ENCODE data around the gene GPC6. TPM values are rescaled to one million over a fixed set of nuclear protein-coding genes. Genes with fewer than 3 reads are reported as not detected.

GPC6 gene
- total and polyA plus RNA-seq, 9 of the 15 experiments (the other 6 are each of a cell fraction or from before 2014, with no cell fraction given): under 0.01 to 0.20 (median 0.01) TPM; not detected in 4

GRCh38 chr13:93740334-93740733 lies 513.7 kb downstream of the GPC6 start (continued):
- TF ChIP-seq SMARCA4 (IDR thresholded peaks at IDR 0.05): no peak
- TF ChIP-seq ZNF518B (CRISPR knock-in tag; IDR thresholded peaks at IDR 0.05): no peak
- no peak for TF ChIP-seq ZNF384 (IDR thresholded peaks at IDR 0.05; ENCODE audit: low read depth, low read length)
- TF ChIP-seq IFI16 (CRISPR knock-in tag; IDR thresholded peaks at IDR 0.05): no peak
- TF ChIP-seq MTA1 (IDR thresholded peaks at IDR 0.05; ENCODE audit: borderline replicate concordance): no peak
- TF ChIP-seq SMAD4 (CRISPR knock-in tag; conservative IDR thresholded peaks at IDR 0.05): no peak
- TF ChIP-seq PHF8 (IDR thresholded peaks at IDR 0.05; ENCODE audit: borderline replicate concordance, low read length): no peak

- H3K27ac ChIP-seq (ENCODE audit: extremely low read depth, low read depth, low read length): no peak overlapping the region
- intact Hi-C loops (cut with micrococcal nuclease): no loop called here
- POLR2A ChIA-PET: no interaction called here
Measured at GRCh38 chr13:93744033-93744432, 517.4 kb downstream of the GPC6 start.

More at GRCh38 chr13:93744033-93744432, 517.4 kb downstream of the GPC6 start:
- no peaks in the 10 kb centered on the region for H3K79me2 ChIP-seq (ENCODE audit: control insufficient read depth, insufficient read depth, low read length)
- H3K4me1 ChIP-seq (replicated peaks in 1 of 2; ENCODE audit: control insufficient read depth in 2 of 2, insufficient read depth in 2 of 2, low read length in 2 of 2): no peaks in the 10 kb centered on the region
- CTCF ChIA-PET (ENCODE audit: low intra/inter-chr PET ratio): no interaction called here
- no peak overlapping the region for H3K9ac ChIP-seq (ENCODE audit: insufficient read depth in 1 of 2, low read depth in 2 of 2, low read length in 2 of 2)
- no peaks in the 10 kb centered on the region for H3K9me3 ChIP-seq (replicated peaks; ENCODE audit: control insufficient read depth, insufficient read depth, low read depth, low read length)
- 0% methylated on average over 2 of the region's 5 CpGs for WGBS (ENCODE audit: insufficient coverage, low coverage, missing lambda C conversion rate)
- no peak for ATAC-seq
- H3K9me1 ChIP-seq (ENCODE audit: control insufficient read depth, insufficient read depth, low read length): no peaks in the 10 kb centered on the region
- H3K4me2 ChIP-seq (ENCODE audit: insufficient read depth, low read length): no peak overlapping the region
- H3K27me3 ChIP-seq (ENCODE audit: control insufficient read depth in 2 of 2, insufficient read depth in 2 of 2, low read length in 2 of 2): no peaks in the 10 kb centered on the region
- no peak for FAIRE-seq
- DNase-seq (ENCODE audit: extremely low read depth in 1 of 4, low spot score in 3 of 4): no peak
- in situ Hi-C loops (cut with MboI): no loop called here
- H4K20me1 ChIP-seq (replicated peaks; ENCODE audit: control insufficient read depth, insufficient read depth, low read length): no peaks in the 10 kb centered on the region
- TF ChIP-seq SRSF7 (optimal IDR thresholded peaks at IDR 0.05; ENCODE audit: low read depth, low read length): no peak
- TF ChIP-seq CTBP1 (IDR thresholded peaks at IDR 0.05; ENCODE audit: borderline replicate concordance): no peak
- no peak for TF ChIP-seq MED1 (CRISPR knock-in tag; IDR thresholded peaks at IDR 0.05; ENCODE audit: borderline replicate concordance)
- TF ChIP-seq STAG1 (CRISPR knock-in tag; IDR thresholded peaks at IDR 0.05; ENCODE audit: borderline replicate concordance): no peak
- no peak for TF ChIP-seq DDX20 (tag; IDR thresholded peaks at IDR 0.05; ENCODE audit: low read depth)
- TF ChIP-seq, protein P1, sequence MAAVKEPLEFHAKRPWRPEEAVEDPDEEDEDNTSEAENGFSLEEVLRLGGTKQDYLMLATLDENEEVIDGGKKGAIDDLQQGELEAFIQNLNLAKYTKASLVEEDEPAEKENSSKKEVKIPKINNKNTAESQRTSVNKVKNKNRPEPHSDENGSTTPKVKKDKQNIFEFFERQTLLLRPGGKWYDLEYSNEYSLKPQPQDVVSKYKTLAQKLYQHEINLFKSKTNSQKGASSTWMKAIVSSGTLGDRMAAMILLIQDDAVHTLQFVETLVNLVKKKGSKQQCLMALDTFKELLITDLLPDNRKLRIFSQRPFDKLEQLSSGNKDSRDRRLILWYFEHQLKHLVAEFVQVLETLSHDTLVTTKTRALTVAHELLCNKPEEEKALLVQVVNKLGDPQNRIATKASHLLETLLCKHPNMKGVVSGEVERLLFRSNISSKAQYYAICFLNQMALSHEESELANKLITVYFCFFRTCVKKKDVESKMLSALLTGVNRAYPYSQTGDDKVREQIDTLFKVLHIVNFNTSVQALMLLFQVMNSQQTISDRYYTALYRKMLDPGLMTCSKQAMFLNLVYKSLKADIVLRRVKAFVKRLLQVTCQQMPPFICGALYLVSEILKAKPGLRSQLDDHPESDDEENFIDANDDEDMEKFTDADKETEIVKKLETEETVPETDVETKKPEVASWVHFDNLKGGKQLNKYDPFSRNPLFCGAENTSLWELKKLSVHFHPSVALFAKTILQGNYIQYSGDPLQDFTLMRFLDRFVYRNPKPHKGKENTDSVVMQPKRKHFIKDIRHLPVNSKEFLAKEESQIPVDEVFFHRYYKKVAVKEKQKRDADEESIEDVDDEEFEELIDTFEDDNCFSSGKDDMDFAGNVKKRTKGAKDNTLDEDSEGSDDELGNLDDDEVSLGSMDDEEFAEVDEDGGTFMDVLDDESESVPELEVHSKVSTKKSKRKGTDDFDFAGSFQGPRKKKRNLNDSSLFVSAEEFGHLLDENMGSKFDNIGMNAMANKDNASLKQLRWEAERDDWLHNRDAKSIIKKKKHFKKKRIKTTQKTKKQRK (IDR thresholded peaks at IDR 0.05; ENCODE audit: borderline replicate concordance, low read depth, low read length): no peak
- TF ChIP-seq NR0B1 (IDR thresholded peaks at IDR 0.05; ENCODE audit: partially characterized antibody): no peak
- no peak for TF ChIP-seq ZFP30 (CRISPR knock-in tag; IDR thresholded peaks at IDR 0.05; ENCODE audit: borderline replicate concordance)
- no peaks in the 10 kb centered on the region for H3K36me3 ChIP-seq (ENCODE audit: control insufficient read depth, insufficient read depth, low read length)
- no peak overlapping the region for H2AFZ ChIP-seq (ENCODE audit: low read depth, low read length)
- H3K4me3 ChIP-seq: no peak overlapping the region
- no TSS peak for BruUV-seq (replicated peaks)
